HG03159 (cell line): ENCODE results near the gene MRPL38.
"Not testable (repeated sequence)": the region's sequence is repeated elsewhere in the genome, so short reads cannot be mapped to it uniquely, and the experiment has no call there.

Source experiments
- ATAC-seq: cut with Tn5 transposase; IDR thresholded peaks from one replicate; pipeline ENCODE4 v1.9.1; 2021; ENCODE audit warnings: mild to moderate bottlenecking, moderate library complexity; ENCODE audit not compliant: unreplicated experiment

MRPL38 gene

DNA sequence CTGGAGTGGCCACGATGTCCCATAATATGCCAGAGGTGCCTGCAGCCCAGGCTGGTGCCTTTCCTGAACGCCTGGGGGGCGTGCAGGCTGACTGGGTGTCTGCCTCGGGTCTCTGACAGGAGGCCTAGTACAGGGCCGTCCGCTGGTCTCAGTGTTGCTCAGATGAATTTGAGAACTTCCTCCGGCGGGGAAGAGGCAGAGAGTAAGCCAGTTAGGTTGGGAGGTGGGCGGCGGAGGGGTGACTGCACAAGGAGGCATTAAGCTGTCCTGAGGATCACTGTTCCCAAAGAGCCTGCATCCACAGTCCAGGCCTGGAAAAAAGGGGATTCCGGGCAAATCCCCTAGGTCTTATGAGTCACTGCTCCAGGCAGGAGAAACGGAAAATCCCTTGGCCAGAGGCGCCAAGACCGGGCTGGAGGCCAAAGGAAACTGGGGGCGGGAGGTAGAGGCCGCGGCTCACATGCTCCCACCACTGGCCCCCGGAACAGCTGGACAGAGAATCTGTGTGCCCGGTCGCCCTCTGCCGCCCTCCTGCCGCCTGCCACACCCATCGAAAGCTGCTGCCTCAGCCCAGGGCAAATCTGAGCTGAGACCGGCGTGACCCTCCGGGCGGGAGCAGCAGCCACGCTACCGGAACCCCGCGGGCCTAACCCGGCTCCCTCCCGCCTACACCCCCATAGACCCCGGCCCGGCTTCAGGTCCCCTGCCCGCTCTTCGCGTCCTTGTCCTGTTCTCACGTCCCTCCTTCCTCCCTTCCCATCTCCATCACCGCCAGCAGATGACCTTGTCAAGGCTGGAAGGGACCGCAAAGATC, 27.5 kb downstream of the MRPL38 start:
- ATAC-seq: no peak

DNA sequence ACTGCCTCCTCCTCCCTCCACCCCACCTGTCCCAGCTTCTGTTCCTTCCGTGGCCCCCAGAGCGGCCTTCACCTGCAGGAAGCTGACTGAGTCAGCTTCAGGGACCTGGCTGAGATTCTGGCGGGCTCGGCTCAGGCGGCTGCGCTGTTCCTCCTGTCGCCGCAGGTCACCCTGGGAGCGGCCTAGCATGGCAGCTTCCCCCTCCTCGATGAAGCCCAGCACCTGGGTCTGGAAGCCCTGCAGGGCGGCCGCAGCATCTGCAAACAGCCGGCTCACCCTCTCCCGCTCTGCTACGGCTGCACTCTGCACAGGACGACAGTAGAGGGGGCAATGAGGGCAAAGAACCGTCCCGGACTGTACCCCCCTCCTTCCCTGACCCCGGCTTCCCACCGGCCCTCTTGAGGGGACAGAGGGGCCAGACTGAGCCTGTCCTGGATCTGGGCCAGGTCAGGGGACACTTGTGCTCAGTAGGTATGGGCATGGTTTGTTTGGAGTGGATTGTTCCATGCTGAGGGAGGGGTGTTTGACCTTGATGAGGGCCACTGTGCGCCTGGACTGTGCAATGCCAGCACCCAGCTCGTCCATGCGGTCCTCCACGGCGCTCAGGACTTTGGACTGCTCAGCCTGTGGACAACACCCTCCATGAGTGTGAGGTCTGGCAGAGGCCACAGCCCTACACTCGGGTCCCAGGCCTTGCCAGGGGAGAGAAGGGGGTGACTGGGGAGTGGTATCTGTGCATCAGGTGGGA, 28.3 kb downstream of the MRPL38 start:
- no peak for ATAC-seq

DNA sequence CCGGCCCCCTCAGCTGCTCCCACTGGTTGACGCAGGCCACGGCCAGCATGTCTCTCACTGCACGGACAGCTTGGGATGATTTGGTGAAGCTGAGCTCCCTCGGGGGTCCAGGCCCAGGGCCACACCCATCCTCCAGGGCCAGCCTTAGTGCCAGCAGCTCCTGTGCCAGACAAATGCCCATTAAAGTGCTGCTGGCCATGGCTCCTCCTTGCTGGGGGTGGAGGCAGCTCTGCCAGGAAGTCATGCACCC, 28.8 kb downstream of the MRPL38 start:
- no peak for ATAC-seq

DNA sequence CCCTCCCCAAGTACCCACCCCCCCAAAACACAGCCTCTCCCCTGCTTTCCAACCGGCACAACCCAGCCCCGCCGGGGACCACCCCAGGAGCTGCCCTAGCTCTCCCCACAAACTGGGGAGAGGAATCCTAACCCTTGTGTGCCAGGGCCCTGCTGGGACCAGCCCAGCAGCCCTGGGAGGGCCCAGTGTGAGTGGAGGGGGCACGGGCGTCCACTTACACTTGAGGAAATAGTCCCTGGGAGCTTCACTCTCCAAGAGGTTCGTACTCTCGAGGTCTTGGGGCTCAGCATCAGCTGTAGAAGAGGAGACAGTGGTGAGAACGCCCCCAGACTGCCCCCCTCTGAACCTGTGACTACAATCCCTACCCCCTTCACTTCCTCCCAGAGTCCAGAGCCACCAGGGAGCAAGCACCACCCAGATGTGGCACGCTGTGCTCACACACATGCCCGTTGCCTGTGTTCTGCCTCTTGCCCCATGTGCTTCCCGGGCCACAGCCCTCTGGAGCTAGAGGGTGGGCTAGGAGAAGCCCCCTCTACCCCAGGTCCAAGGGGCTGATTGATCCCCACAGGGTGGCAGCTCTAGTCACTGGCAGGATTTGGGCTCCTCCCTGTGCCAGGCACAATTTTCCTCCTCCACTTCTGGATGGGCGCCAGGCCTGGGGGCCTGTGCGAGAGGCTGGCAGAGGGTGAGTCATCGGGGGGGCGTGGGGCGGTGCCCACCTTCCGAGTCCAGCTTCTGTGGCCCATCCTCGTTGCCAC, 29.3 kb downstream of the MRPL38 start:
- no peak for ATAC-seq

DNA sequence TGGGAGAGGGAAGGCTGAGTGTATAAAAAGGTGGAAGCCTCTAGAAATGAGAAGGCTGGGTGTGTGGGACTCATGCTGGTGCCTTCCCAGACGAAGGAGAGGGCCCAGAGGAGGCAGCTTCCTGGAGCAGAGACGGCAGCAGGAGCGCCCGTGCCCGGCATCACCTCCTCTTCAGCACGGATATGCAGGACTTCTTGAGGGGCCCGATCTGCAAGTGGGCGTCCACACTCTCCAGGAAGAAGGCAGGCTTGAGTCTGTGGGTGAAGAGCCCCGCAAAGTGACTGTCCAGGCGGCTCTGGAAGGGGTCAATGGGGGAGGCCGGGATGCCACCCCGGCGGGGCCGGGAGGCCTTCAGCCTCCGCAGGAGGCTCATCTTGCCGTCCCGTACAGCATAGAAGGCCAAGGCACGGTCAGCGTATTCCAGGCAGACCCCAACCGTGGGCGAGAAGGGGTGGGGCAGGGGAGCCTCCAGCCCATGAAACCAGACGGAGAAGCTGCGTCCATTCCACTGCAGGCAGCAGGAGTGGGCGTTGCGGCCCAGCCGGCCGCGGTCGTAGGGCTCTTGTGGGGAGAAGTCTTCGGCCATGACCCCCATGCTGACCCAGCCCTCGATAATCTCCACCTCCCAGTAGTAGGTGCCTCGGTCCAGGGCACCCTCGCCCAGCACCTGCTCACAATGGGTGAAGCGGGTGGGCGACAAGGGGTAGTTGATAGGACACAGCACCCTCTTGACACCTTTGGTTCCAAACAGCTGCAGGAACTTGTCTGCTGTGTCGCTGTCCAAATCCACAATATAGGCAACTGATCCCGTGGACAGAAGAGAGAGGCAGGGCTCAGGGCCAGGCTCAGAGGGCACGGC, 30.1 kb downstream of the MRPL38 start:
- ATAC-seq: no peak

DNA sequence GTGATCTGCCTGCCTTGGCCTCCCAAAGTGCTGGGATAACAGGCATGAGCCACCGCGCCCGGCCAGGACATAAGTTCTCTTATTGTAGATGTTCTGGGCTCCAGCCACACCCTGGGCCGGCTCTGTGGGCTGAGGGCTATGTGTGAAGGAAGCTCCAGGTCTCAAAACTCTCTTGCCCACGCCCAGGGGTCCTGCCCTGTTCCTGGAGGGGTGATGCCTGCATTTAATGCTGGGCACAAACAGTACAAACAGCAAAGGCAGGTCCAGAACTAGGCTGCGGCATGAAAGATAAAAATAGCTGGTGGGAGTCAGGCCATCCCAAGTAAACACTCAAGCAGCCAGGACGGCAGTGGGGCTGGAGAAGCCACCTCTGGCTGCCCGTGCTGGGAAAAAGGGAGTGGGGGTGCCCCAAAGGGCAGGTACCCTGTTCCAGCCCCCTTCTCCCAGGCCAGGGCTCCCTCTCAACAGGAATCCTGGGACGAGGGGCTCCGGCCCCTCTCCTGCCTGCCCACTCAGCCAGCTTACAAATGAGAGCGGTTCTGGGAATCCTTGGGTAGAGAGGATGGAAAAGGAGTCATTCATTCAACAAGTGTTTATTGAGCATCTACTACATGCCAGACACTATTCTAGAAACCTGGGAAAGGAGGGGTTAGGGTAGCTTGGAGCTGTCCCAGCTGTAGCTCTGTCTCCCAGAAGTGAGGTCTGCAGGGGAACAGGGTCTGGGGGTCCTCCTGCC, 30.9 kb downstream of the MRPL38 start:
- ATAC-seq: no peak

DNA sequence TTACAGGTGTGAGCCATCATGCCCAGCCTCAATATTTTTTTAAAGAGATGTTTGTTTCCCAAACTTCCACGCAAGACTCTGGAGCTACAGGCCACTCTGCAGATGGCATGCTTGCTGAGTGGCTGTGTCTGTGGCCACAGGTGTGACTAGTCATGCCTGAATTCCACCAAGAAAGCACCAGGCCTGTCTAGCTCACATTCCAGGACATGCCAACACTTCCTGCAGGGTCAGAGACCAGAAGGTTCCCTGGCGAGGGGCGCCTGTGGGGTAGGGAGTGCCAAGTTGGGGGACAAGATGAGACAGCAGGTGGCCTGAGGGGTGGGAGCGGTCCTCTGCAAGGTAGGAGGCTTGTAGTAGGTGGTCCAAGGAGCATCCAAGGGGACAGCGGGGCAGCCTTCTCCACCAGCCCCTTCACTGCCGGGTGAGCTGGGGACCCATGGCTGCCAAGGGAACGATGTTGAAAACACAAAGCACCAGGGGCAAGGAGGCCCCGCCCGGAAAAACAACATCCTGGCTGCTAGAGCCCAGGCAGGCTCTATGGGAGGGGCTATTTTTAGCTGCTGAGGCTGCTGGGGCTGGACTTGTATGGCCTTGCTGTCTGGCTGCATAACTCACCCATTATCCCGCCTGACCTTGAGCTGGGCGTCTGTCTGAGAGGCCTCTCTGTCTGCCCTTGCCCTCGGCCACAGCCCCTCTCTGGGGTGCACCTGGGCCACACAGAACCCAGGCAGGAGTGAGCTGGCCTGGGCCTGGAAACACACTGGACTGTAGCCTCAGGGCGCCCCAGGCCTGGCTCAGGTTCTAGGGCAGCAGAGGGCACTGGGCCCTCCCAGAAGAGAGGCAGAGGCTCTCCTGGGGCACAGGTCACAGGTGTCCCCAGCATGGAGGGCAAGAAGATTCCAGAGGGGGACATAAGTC, 32.0 kb downstream of the MRPL38 start:
- ATAC-seq: no peak

DNA sequence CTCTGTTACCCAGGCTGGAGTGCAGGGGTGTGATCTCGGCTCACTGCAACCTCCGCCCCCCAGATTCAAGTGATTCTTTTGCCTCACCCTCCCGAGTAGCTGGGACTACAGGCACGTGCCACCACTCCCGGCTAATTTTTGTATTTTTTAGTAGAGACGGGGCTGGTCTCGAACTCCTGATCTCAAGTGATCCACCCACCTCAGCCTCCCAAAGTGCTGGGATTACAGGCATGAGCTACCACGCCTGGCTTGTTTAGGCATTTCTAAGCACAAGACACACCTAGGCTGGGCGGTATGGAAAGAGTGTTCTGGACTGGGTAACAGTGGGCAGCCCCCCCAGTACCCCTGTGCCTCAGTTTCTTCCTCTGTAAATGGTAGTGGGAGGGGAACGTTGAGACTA, 34.5 kb downstream of the MRPL38 start:
- not testable (repeated sequence) for ATAC-seq

DNA sequence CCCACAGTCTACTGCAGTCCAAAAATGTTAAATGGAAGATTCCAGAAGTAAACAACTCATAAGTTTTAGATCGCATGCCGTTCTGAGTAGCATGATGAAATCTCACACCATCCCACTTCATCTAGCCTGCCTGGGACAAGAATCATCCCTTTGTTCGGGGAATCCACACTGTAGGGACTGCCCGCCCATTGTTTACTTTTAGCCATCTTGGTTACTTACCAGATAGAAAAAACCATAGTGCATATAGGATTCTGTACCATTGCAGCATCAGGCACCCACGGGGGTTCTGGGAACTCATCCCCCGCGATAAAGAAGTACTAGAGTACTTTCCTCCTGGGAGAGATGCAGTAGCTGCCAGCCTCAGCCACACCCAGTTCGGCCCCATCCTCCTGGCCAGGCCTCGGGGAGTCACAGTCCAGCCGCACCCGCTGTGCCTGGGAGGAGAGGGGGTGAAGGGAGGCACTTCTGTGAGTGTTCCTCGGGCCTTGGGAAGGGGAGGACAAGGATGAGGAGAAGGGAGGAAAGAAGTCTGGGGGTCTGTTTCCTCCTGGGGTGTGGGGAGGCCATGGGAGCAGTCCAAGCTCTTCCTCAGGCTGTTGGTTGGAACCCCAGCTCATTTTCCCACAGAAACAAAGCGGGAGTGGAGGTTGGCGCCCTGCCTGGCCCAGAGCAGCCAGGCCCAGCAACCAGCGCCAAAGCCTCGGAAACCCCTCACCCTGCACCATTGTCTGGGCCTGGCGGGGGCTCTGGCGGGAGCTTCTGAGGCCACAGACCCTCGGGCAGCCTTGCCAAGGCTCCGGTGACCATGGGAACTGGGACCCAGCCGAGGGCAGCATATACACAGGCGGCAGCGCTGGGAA, 35.2 kb downstream of the MRPL38 start:
- no peak for ATAC-seq

DNA sequence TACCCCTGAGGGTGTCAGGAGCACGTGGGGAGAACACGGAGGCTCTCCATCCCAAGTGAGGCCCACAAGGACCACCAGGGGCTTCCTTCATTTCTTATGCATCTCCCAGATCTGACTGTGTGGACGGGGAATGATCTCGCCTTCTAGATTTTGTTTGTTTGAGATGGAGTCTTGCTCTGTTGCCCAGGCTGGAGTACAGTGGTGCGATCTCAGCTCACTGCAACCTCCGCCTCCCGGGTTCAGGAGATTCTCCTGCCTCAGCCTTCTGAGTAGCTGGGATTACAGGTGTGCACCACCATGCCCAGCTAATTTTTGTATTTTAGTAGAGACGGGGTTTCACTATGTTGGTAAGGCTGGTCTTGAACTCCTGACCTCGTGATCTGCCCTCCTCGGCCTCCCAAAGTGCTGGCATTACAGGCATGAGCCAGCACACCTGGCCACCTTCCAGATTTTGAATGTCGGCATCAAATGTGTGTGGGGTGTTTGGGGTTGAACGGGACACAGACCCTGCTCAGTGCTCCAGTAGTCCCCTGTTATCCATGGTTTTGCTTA, 35.9 kb downstream of the MRPL38 start:
- not testable (repeated sequence) for ATAC-seq

DNA sequence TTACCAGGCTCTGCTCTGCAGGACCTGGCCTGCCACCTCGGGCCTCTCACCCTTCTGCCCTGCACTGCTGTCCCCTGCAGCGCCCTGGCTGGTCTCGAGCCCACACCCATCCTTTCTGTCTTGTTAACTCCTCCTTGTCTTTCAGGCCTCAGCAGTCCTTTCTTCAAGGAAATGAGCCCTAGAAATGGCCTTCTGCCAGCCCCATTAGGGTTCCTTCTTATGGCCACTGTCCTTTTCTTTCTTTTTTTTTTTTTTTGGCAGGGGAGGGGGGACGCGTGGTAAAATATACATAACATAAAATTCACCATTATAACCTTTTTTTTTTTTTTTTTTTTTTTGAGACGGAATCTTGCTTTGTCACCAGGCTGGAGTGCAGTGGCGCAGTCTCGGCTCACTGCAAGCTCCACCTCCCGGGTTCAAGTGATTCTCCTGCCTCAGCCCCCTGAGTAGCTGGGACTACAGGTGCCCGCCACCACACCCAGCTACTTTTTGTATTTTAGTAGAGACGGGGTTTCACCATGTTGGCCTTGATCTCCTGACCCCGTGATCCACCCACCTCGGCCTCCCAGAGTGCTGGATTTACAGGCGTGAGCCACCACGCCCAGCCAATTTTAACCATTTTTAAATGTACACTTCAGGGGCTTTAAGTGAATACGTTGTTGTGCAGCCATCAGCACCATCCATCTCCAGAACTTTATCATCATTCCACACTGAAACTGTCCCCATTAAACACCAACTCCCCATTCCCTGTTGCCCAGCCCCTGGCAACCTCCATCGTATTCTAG, 39.1 kb downstream of the MRPL38 start:
- not testable (repeated sequence) for ATAC-seq

DNA sequence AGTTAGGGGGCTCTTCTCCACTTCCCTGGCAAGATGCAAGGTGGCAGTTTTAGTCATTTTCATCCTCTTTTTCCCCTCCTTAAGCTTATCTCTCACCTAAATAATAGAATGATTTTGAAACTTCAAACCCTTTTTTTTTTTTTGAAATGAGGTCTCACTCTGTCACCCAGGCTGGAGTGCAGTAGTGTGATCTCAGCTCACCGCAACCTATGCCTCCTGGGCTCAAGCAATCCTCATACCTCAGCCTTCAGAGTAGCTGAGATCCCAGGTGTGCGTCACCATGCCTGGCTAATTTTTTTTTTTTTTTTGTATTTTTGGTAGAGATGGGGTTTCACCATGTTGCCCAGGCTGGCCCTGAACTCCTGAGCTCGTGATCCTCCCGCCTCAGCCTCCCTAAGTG, 39.8 kb downstream of the MRPL38 start:
- ATAC-seq: not testable (repeated sequence)

DNA sequence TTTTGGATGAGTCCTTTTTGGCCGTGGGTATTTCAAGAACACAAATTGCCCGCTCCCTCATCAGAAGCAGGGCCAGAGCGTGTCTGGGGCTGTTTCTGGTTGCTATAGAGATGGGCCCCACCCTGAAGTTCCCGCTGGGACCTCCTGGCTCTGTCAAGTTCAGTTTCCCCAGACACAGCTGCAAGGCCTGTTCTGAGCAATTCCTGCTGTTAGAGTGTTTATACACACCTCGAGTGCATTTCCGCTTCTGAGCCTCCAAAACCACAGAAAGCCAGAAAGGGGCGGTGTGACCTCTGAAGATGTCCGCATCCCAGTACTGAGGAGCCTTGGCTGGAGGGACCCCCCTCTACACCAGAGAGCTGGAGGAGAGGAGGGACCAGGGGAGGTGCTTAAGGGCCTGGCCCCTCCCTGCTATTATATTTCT, 40.2 kb downstream of the MRPL38 start:
- peak; percentile 87 for ATAC-seq

DNA sequence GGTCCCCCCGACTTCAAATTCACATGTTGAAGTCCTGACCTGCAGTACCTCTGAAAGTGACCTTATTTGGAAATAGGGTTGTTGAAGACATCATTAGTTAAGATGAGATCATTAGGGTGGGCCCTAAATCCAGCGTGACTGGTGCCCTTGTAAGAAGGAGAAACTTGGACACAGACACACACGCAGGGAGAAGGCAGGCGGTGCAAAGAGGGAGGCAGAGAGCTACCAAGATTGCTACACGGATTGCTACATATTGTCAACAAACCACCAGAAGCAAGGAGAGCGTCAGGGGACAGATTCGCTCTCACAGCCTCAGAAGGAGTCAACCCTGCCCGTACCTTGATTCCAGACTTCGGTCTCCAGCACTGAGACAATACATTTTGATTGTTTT, 42.8 kb downstream of the MRPL38 start:
- ATAC-seq: no peak

DNA sequence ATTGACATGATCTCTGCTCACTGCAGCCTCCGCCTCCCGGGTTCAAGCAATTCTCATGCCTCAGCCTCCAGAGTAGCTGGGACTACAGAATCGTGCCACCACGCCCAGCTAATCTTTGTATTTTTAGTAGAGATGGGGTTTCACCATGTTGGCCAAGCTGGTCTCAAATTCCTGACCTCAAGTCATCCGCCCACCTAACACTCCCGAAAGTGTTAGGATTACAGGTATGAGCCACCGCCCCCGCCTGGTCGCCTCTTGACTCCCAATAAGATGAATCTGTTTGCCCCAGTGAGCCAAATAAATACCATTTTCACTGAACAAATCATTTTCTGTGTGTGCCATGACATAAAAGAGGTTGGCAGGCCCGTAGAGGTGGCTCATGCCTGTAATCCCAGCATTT, 45.3 kb downstream of the MRPL38 start:
- ATAC-seq: not testable (repeated sequence)

DNA sequence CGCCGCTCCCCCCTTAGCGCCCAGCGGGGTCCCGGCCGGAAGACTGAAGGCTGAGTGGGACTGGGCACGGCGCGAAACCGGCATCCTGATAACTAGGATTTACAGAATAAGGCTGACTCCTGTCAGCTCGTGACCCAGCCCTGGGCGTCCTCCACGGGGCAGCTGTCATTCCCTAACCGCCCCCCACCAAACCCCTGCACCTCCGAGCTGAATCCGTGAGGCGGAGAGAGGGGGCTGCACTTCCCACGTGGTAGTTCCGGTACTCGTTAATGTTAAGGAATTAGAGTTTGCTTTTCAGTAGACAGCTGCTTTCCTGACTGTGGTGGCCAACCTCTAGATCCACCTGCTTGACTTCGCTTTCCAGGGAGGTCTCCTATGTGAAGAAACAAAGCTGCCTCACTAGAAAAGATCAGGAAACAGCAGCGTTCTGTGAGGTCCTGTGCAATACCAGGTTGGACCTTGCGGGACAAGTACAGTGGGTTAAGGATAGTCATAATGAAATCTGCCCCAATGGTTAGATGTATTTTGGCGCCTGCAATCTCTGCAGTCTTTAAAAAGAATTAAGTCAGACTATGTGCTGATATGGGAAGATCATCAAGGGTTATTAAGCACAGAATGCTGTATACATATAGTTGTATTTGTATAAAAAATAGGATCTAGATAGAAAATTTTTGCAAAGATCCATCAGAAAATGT, 48.5 kb downstream of the MRPL38 start:
- ATAC-seq: no peak
